Measurements from ENCODE around the gene MYO1D.

- TF ChIP-seq CTCF (IDR thresholded peaks at IDR 0.05) (no peak), EP300 (IDR thresholded peaks at IDR 0.05) (no peak)
Measured at GRCh38 chr17:32739722-32740121, 137.2 kb downstream of the MYO1D start.
